Measurements from ENCODE around the gene SLC25A1.

DNA sequence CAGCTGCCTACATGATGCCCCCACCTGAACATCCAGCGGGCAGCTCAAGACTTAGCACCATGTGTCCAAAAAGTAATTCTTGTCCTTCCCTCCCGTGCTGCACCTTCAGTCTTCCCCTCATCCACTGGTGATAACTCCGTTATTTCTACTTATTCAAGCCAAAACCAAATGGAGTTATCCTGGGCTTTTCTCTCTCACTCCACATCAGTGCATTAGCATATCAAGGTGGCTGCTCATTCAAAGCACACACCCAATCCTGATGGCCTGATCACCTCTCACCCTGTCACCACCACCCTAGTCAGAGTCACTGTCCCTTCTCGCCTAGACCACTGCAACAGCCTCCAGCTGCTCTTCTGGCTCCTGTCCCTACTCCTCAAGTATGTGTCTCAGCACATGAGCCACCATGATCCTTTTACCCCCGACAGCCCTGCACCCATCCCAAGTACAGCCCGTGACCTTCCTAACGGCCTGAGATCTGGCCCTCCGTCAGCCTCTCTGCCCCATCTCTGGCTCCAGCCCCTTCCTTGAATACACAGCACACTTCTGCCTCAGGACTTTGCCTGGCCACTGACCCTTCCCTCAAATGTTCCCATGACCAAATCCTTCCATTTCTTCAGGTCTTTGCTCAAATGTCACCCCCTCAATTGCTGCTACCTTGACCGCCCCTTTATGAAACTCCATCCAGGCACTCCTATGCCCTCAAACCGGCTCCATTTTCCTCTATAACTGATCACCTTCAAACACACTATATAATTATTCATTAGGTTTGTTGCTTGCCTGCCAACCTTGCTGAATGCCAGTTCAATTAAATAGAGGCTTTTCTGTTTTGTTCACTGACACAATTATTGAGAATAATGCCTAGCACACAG lies 19.7 kb upstream of the SLC25A1 start:
- TF ChIP-seq RAD21 (IDR thresholded peaks at IDR 0.05; ENCODE audit: low read depth) (no peak), YY1 (IDR thresholded peaks at IDR 0.05; ENCODE audit: low read depth) (no peak), EP300 (IDR thresholded peaks at IDR 0.05; ENCODE audit: borderline replicate concordance) (no peak), CEBPB (IDR thresholded peaks at IDR 0.05) (no peak), REST (IDR thresholded peaks at IDR 0.05; ENCODE audit: low read depth) (no peak), NFIC (IDR thresholded peaks at IDR 0.05) (no peak), CREB1 (IDR thresholded peaks at IDR 0.05; ENCODE audit: low read depth) (no peak), FOXM1 (IDR thresholded peaks at IDR 0.05; ENCODE audit: borderline replicate concordance, low read depth) (no peak), TCF12 (IDR thresholded peaks at IDR 0.05; ENCODE audit: low read depth) (no peak), ZBTB7A (IDR thresholded peaks at IDR 0.05; ENCODE audit: low read depth) (no peak)
- TF ChIP-seq, protein P1, sequence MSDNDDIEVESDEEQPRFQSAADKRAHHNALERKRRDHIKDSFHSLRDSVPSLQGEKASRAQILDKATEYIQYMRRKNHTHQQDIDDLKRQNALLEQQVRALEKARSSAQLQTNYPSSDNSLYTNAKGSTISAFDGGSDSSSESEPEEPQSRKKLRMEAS (IDR thresholded peaks at IDR 0.05): no peak

All from Ishikawa (cell line).